GM04504 (cell line): ENCODE measurements around the gene NRCAM.
A peak's percentile ranks its signal among the peaks of the same experiment; 100 is the strongest.

Source experiments
- DNase-seq: peaks from one replicate; pipeline ENCODE4 v3.0.0-alpha.2; 2012; ENCODE audit warnings: low read depth

The NRCAM gene

DNA sequence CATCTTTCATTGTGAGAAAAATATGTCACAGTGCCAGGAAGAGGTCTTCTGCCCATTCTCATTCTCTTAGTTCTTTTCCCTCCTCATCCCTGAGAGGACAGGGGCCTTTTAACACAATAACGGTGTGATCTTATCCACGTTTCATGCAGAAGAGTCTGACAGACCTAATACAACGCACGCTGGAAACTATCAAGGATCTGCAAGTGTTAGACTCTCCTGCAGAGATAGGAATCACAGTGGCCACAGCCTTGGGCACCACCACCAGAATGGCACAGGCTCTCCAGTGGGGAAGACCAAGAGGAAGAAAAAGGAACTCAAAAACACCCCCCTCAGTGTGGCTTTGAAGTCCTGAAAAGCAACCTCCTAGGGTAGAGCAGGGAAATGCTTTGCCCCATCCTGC, 253.5 kb downstream of the NRCAM start:
- no peak for DNase-seq

DNA sequence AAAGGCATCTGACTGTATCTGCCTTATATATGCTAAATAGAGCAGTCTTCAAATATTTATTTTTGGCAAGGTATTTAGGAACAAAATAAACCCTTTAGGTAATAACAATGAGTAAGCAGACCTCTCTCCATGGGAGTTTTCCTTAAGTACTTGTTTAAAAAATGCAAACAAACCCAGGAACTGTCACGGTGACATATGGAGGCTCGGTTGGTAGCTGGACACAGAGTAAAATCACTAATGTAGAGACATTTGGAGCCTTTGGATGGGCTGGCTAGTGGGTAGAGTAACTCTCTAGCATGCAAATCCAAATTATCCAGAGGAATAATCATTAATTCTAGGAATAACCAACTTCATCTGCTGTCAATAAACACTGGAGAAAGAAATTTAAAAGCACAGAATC, 254.5 kb downstream of the NRCAM start:
- DNase-seq: no peak

DNA sequence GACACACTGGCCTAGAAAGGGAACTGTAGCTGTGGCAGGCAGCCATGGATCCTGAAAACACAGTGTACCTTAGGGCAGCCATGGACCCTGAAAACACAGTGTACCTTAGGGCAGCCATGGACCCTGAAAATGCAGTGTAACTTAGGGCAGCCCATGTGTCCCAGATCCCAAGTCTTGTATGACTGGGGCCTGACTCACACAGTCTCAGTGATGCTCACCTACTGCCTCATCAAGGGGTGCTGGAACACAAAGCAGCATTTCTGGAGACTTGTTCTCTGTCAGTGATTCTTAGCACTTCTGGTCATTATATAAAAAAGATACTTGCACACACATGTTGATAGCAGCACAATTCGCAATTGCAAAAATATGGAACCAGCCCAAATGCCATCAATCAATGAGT, 255.9 kb downstream of the NRCAM start:
- no peak for DNase-seq

DNA sequence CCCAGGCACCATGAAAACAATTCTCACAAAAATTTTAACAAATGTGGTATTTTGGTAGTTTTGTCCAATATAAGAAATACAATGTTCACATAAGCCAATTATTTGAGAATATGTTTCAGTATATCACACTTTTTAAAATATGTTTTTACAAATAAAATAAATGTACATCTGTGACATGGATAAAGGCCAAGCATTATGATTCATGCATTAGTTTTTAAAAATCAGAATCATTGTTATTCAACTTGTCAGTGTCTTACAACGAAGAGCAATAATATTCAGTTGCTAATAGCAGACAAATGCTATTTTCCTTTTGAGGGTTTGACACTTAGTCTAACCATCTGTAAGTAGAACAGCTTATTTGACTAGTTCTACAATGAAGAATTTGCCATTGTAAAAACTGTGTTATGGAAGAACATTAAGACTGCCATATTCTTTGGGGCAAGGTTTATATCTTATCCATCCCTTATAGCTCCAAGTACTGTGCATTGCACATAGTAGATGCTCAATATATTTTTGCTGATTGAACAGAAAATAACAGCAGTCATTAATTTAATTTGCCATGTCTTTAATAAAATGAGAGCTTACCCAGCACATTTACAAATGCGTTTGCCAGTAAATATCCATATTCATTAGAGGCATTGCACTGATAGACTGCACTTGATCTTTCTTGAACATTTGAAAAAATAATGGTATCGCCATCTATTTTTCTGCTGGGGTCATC, 258.7 kb downstream of the NRCAM start:
- DNase-seq: no peak

DNA sequence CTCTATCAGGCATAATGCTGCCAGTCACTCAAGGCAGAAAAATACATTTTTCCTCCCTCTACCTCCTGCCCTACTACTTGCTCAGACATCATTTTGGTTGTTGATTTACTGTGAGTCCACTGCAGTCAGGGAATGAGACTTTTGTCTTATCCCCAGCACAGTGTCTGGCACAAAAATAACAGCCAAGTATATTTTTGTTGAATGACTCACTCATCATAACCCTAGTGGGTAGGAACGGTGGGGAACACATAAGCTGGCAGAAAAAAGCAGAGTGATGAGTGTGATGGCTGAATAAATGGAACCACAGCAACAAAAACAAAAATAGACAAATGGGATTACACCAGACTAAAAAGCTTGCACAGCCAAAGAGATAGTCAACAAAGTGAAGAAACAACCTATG, 260.2 kb downstream of the NRCAM start:
- DNase-seq: no peak

DNA sequence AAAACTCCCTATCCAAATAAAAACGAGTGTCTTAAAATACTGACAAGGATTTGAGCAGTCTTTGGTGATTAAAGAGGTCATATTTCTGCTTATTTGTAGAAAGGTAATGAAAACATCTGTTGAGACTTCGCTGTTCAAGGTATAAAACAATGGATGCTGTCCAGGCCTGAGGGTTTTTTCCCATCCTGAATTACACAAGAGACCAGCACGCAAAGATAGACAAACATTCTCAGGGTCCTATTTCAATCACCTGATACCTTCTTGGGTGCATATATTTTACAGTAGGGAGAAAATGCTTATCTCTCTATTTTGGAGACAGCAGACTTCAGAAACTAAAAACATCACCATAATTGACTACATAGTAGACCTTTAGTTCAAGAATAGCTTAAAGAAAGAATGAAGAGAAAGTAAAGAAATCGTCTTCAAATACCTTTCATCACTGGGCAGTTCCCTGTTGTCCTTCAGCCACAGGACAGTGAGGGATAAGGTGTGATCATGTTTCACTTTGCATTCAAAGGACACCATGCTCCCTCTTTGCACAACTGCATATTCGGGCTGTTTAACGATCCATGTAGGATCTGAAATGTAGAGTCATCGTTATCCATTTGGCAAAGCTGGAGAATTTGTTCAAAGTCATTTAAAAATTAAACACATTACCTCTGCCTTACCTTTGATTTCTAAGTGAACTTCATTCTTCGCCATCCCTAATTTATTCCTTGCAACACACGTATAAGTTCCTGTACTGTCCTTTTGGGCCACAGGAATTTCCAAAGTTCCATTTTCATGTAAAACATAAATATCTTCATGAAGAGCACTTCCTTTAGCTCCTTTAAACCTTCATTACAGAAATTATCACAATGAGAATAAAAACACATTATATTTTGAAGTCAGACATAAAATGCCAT, 262.4 kb downstream of the NRCAM start:
- no peak for DNase-seq

DNA sequence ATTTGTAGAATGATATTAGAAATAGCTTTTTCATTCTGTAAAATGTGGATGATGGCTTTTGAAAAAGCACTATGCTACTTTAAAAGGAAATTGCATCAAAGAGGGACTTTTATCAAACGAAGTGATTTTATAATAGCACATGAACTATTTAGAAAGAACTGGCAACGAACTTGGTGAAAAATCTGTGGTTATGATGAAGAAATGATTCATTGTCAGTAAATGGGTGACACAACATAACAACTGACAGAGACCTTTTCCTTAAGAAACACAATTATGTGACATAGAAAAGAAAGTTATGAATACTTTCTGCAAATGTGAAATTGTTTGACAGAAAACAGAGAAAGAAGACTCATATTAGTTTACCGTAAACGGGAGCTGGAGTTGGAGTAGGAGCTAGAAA, 265.3 kb downstream of the NRCAM start:
- no peak for DNase-seq

DNA sequence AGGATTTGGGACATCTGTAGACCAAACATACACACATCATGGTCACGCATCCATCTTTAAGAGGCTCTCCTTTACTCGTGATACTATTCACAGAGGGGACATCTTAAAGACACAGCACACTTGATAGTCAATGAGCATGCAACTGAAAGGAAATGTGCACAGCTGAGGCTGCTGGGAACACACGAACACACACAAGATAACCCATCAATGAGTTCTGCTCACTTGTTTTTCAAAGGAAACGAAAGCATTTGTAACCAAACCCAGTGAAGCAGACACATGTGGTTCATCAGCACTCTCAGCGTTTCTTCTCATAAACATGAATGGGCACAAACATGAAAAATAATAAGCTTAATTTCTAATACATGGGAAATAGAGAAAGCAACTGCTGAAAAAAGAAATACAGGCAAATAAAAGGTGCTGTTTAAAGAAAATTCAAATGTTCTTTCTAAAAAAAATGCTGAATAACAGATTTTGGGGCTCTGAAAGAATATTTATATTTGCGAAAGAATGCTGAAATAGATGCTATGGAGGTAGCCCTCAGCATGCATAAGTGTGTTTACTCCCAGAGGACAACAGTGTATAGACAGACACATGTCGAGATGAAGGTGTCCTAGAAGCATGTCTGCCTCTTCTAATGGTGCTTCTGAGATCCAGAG, 266.4 kb downstream of the NRCAM start:
- DNase-seq: no peak

DNA sequence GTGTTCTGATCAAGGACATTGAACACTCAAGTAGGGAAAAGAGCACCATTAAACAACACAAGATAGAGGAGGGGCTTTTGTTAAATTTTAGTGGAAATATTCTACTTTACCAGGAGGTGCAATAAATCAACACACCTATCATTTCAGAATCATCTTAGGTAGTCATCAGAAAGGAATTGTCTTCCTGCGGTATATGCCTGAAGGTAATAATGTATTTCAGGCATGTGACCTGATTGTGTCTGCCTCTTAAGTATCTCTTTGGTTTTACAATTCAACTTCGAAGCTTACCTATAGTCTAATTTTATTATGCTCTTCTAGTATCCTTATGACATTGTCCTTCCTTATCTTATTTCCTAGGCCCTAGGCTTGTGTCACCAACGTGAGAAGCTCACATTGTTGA, 267.5 kb downstream of the NRCAM start:
- DNase-seq: no peak

DNA sequence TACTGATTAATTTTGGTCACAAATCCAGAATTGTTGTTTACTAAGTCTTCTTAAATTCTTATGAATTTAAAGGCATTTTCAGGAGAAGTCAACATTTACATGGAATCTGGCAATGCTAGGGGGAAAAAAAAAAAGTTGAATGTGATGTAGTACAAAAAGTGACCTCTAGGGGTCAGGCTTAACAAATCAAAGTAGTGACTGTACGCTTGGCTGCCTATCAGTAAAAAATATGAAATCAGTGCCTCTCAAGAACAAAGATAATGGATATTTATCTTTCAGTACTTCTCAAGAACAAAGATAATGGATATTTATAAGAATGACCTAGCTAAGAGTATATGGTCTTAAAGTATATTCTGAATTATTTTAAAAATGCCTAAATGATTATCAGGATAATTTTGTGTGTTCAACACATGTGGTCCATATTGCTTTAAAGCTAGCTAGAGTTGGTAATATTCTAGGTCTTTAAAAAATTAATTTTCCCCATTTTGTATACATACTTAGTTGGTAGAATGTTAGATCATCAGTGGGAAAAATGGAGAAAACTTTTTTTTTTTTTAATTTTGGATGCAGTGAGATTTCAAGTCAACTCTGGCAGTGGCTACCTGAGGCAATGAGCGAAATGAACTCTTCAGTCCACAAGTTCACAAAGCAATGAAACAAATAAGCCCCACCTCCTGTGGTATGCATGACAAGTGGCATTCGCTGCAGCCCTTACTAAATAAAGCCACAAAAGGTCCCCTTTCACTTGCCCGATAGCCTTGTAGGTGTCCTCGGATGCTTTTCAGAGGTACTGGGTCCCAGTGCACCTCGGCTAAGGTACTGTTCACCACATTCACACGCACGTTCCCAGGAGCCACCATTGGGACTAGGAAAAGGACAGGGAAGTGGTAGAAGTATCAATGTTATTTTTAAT, 274.9 kb downstream of the NRCAM start:
- DNase-seq: peak; percentile 28

DNA sequence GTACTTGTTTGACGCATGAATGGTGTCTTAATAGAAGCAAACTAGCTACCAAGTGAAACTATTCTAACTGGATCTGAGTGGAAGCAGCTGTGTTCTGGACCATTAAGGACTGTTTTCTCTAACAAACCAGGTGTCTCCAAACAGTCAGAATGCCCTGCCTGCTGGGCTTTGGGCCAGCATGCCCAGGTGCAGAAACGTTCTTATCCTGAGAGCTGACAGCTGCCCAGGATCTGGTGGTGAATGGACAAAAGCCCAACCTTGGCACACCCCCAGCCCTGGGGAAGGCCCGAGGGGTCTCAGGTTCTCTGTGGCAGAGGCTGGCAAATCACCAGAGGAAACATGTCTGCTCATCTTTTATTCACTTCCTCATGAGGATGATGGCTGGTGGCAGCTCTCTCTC, 277.8 kb downstream of the NRCAM start:
- no peak for DNase-seq

DNA sequence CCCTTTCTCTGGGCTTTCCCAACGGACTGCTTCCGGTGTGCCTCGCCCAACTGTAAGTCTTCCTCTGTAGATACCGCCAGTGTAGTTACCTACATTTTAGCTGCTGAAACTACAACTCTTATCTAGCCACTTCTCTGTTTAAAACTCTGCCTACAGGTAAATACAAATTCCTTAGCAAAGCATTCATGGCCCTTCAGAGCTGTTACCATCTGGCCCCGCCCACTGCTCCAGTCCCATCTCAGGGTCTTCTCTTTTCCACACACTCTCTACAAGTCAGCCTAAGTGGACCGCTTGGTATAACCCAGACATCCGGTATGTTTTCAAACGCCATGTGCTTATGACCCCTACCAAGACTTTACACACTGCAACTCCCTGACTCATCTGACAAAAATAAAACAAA, 285.1 kb downstream of the NRCAM start:
- DNase-seq: no peak

DNA sequence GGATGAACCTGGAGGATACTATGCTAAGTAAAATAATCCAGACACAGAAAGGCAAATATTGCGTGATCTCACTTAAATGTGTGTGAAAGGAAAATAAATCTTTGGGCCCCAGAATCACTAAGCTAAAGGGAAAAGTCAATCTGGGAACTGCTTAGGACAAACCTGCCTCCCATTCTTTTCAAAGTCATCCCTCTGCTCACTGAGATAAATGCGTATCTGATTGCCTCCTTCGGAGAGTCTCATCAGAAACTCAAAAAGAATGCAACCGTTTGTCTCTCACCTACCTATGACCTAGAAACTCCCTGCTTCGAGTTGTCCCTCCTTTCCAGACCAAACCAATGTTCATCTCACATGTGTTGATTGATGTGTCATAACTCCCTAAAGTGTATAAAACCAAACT, 286.0 kb downstream of the NRCAM start:
- DNase-seq: no peak

DNA sequence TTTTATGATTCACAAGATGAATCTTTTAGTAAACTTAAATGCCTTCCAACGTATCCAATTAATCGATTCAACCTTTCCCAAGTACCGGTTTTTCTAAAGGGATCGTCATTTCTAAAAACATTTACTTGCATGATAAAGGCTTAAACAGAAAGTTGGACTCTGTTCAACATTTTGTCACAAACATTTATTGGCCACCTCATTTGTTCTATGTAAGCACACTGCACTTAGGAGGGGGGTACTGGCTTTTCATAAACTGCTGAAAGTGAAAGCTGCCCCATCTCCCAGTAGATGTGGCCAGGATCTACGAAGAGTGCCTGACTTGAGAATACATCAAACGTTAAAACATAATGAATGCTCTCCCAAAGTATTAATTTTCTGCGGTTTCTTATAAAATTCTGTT, 288.8 kb downstream of the NRCAM start:
- DNase-seq: no peak

DNA sequence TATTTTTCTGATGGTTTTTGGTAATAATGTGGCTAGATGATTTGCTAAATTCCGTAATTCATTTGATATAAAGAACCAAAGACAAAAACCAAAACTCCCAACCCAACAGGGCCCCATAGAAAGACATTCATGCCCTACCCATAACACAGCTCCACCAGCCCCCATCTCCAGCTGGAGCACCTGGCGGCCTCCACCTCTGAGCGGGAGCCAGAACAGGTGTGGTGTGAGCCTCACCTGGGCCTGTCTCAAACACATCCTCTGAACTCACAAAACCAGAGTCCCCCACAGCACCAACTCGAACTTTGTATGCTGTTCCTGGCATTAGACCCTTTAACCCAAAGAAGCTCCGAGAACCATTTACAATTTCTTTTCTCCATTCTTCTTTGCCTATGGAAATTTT, 289.5 kb downstream of the NRCAM start:
- DNase-seq: no peak

DNA sequence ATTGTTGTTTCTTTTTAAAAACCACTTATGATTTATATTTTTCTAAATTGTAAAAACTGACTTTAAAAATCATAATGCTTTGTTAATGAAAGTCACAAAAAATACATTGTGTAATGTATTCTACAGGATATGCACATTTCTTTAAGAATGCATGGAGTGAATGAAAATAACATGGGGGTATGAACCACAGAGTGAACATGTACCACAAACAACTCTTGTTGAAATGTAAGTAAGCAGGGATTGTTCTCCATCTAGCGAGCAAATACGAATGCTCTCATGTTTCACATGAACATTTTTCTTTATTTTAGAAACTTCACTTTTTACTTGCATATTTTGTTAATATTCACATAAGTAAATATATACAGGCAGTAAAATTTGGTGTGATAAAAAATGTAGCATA, 290.5 kb downstream of the NRCAM start:
- no peak for DNase-seq

DNA sequence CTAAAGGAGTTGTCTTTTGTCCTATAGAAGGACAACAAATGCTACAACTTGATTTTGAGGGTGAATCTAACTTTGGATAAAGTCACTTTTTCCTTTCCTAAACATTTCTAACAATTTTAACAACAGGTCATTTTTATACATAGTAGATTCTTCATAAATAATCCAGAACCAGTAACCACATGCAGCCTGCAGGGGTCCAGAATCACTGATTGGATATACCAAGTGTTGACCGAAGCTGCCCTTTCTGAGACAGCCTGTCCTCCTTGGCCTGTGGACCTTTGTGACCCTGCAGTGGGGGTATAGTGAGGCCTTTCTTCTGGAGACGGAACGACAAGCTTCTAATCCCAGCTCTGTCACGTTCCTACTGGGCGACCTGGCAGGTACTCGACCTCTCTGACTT, 291.3 kb downstream of the NRCAM start:
- DNase-seq: no peak

DNA sequence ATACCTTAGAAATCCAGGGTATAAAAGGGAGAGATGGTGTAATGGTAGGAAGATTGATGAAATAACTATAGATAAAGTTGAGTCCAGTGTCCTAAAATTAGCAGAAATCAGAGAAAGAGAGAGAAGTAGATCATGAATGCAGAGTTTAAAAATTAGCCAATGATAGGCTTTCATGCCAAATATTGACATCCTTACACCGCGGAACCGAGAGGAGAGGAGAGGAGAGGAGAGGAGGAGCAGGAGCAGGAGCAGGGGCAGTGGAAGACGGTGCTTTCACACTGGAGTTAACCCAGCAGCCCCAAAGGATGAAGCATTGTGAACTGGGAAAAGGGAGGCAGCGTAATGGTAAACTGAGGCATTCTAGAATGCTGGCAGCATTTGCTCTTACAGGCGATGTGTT, 291.9 kb downstream of the NRCAM start:
- DNase-seq: no peak

DNA sequence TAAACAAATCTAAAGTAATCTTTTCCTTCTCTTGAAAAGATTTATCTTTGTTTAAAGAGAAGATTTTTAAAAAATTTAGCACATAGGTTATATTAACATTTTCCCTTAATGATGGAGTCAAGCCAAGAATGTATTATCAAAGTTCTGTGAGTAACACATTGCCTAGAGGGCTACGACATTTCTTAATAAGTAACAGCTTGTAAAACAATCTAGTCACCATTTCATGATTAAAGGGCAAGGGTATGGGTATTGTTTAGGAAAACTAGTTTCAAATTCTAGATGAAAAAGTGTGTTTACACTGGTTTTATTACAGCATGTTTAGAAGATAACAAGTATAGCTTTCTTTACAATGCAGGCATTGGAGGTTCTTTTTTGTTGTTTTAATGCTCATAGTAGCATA, 297.5 kb downstream of the NRCAM start:
- no peak for DNase-seq

DNA sequence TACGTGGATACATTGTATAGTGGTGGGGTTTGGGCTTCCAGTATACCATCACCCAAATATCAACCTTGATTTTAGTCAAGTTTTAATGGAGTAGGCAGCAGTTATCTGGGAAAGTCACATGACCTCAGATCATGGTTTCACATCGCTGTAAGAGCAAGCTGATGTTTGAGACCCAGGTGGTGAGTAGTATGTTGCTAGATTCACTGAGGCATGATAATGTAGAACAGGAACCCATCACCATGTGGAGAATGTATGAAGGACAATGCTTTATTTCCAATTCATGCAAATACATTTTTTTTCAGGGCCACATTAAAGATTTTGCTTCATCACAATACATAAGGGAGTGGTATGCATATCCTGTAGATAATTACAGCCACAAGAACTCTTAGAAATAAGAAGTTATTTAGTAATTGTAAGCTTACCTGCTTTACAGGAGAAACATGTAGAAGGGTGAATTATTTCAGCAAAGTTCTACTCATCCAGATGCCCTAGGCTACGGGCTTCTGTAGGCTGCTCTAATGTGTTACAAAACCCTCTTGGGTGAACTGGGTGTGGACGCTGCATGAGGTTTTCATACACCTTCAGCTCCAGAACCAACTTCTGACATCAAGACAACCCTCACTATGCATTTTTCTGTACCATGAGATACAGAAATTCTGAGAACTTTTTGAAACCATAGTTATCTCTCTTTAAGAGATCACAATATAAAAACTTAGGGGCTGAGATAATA, 298.5 kb downstream of the NRCAM start:
- no peak for DNase-seq

DNA sequence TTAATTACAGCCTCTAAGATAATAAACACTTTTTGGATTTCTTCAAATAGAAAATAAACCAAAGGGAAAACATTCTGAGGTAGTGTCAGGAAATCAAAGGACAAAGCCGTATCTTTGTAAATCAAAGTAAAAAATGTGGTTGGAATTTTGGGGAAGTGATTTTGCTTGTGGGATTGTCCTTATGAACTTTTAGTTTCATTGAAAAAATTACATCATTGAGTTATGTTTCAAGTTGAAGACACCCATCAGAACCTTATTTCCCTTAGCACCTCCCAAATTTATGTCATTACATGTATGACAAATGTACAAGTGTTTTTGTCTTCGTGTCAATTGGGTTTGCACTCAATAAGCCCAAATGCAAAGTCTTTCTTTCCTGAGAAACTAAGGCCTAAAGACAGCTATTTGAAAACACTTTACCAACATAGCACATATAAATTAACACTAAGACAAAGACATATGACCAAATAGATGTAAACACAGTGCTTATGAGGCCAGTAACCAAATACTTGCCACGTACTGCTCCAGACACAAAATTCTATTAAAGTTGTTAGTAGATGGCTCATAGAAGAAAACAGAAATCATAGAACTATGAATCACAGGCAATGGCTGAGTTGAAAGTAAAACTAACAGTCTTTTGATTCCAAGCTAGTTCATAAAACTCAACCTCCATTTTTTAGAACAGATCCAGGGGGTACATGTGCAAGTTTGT, 299.2 kb downstream of the NRCAM start:
- no peak for DNase-seq
